A549 (cell line): ENCODE measurements around the gene MYBPHL. TPM values are rescaled to one million over a fixed set of nuclear protein-coding genes. Genes with fewer than 3 reads are reported as not detected.

Source experiments
- ATAC-seq, 2 experiments: fragments of 200-7000 bp in 1 of 2; fragments of >200 bp in 1 of 2; cut with Nextera tagmentation in 1 of 2; cut with Tn5 transposase in 1 of 2; 3 replicates each; pipeline versions ENCODE4 v1.8.0 to v1.9.1; 2018 to 2020; ENCODE audit warnings: mild to moderate bottlenecking in 1 of 2, moderate library complexity in 1 of 2
- CTCF ChIA-PET: fragments of 300-600 bp; sonication (Branson Sonifier 250); formaldehyde crosslinking; extraction: SDS; loops from one replicate; lab custom pipeline; 2021; ENCODE audit warnings: antibody characterized with exemption, inconsistent platforms; lab: Yijun Ruan, JAX
- POLR2A ChIA-PET: fragments of 350-600 bp; formaldehyde crosslinking; extraction: SDS; loops from one replicate; lab custom pipeline; 2021; ENCODE audit warnings: antibody characterized with exemption, inconsistent platforms; lab: Yijun Ruan, JAX
- DNase-seq, 2 experiments: peaks; one replicate each; pipeline versions ENCODE4 v3.0.0 to v3.0.0-alpha.2; 2011 to 2016; ENCODE audit warnings: low read depth in 1 of 2, low spot score in 1 of 2
- FAIRE-seq: peaks from 2 replicates; lab custom pipeline; 2011; peaks lifted over from hg19 to GRCh38; lab: Jason Lieb, UNC
- H3K27ac ChIP-seq, 2 experiments: fragments of >200 bp; sonication (Bioruptor Twin); formaldehyde crosslinking; 3 replicates each; pipeline ENCODE4 v1.5.1; 2016 to 2017
- H3K4me1 ChIP-seq: fragments of >200 bp; sonication (Bioruptor Twin); formaldehyde crosslinking; 3 replicates; pipeline ENCODE4 v1.6.1; 2016
- H3K4me2 ChIP-seq: fragments of >200 bp; sonication (Bioruptor Twin); formaldehyde crosslinking; 3 replicates; pipeline ENCODE4 v1.6.1; 2016
- H3K4me3 ChIP-seq: fragments of >200 bp; sonication (Bioruptor Twin); formaldehyde crosslinking; 3 replicates; pipeline ENCODE4 v1.5.1; 2016
- H3K9me3 ChIP-seq: fragments of >200 bp; sonication (Bioruptor Twin); formaldehyde crosslinking; 3 replicates; pipeline ENCODE4 v1.6.1; 2016
- BCL3 ChIP-seq: fragments of >200 bp; sonication (Bioruptor Twin); formaldehyde crosslinking; IDR thresholded peaks from 3 replicates; pipeline ENCODE4 v1.6.1; 2016
- CBX8 ChIP-seq: fragments of 200-600 bp; sonication (generic); IDR thresholded peaks from 2 replicates; pipeline ENCODE4 v1.6.1; 2016
- CHD2 ChIP-seq: fragments of 150-350 bp; IDR thresholded peaks from 2 replicates; pipeline ENCODE4 v1.6.1; 2014; ENCODE audit warnings: low read length; ENCODE audit not compliant: partially characterized antibody
- EHMT2 ChIP-seq: fragments of 200-600 bp; sonication (generic); IDR thresholded peaks from 2 replicates; pipeline ENCODE4 v1.6.1; 2016; ENCODE audit warnings: antibody characterized with exemption, low read depth, mild to moderate bottlenecking, moderate library complexity
- ELK1 ChIP-seq: fragments of 150-350 bp; IDR thresholded peaks from 2 replicates; pipeline ENCODE4 v1.6.1; 2014; ENCODE audit warnings: low read depth, mild to moderate bottlenecking, low read length
- ESRRA ChIP-seq: fragments of 150-350 bp; IDR thresholded peaks from 2 replicates; pipeline ENCODE4 v1.6.1; 2014; ENCODE audit warnings: mild to moderate bottlenecking, low read length, borderline replicate concordance
- FOSB ChIP-seq: fragments of 250-450 bp; sonication (Bioruptor Pico); IDR thresholded peaks from 2 replicates; pipeline ENCODE4 v1.5.0; 2020; ENCODE audit warnings: mild to moderate bottlenecking, moderate library complexity
- HEYL ChIP-seq: fragments of 250-450 bp; sonication (Bioruptor Pico); IDR thresholded peaks from 2 replicates; pipeline ENCODE4 v1.8.0; 2021; ENCODE audit warnings: mild to moderate bottlenecking, moderate library complexity
- HOXB13 ChIP-seq: fragments of 250-450 bp; sonication (Bioruptor Pico); IDR thresholded peaks from 2 replicates; pipeline ENCODE4 v1.5.0; 2020; ENCODE audit warnings: low read depth, mild to moderate bottlenecking, moderate library complexity
- MAFK ChIP-seq: fragments of 450-650 bp; IDR thresholded peaks from 2 replicates; pipeline ENCODE4 v1.6.1; 2014; ENCODE audit not compliant: partially characterized antibody
- MAZ ChIP-seq: fragments of 150-350 bp; IDR thresholded peaks from 2 replicates; pipeline ENCODE4 v1.6.1; 2014; ENCODE audit warnings: antibody characterized with exemption, low read depth, low read length, borderline replicate concordance
- NPAS2 ChIP-seq: fragments of 250-450 bp; sonication (Bioruptor Pico); IDR thresholded peaks from 2 replicates; pipeline ENCODE4 v1.8.0; 2022; ENCODE audit warnings: mild to moderate bottlenecking, moderate library complexity, borderline replicate concordance
- NR3C1 ChIP-seq: fragments of >200 bp; sonication (Bioruptor Twin); formaldehyde crosslinking; IDR thresholded peaks from 3 replicates; pipeline ENCODE4 v1.6.1; 2017
- POLR2A ChIP-seq: IDR thresholded peaks from 2 replicates; pipeline ENCODE4 v1.6.1; 2012; ENCODE audit warnings: mild to moderate bottlenecking, low read length
- POLR2AphosphoS2 ChIP-seq: conservative IDR thresholded peaks from 2 replicates; pipeline ENCODE4 v1.6.1; 2012; ENCODE audit warnings: low read length, improper control_type of control experiment, inconsistent platforms
- SMC3 ChIP-seq: fragments of >200 bp; sonication (Bioruptor Twin); formaldehyde crosslinking; IDR thresholded peaks from 3 replicates; pipeline ENCODE4 v1.6.1; 2018; ENCODE audit warnings: inconsistent platforms
- TFCP2L1 ChIP-seq: fragments of 250-450 bp; sonication (Bioruptor Pico); IDR thresholded peaks from 2 replicates; pipeline ENCODE4 v1.5.0; 2021; ENCODE audit warnings: mild to moderate bottlenecking
- ZNF302 ChIP-seq: fragments of 250-450 bp; sonication (Bioruptor Pico); IDR thresholded peaks from 2 replicates; pipeline ENCODE4 v1.9.0; 2021; ENCODE audit warnings: inconsistent platforms, mild to moderate bottlenecking, moderate library complexity
- WGBS: methylation state at CpG from one replicate; pipeline ENCODE4 v1.1.6; 2017; ENCODE audit errors: missing lambda C conversion rate; 5-methylcytosine and 5-hydroxymethylcytosine counted together
- polyA plus RNA-seq, 4 experiments: library from polyadenylated mRNA; depleted of rRNA in 3 of 4; stranded (reverse); fragments of >200 nt; fragmentation: RNase III in 1 of 4; extraction: RNeasy Plus Mini Kit Qiagen cat#74134 plus additional on column Dnase treatment in 1 of 4; gene quantifications; 2 replicates in 3 of 4; 3 replicates in 1 of 4; pipeline ENCODE4 v1.2.3, GENCODE V29; 2011 to 2017
- TF ChIP-seq, protein P1 (sequence below): fragments of 200-600 bp; sonication (generic); IDR thresholded peaks from 2 replicates; pipeline ENCODE4 v1.6.1; 2016; ENCODE audit warnings: antibody characterized with exemption, mild to moderate bottlenecking, moderate library complexity

MYBPHL gene
- polyA plus RNA-seq, 2 of the 4 experiments (the other 2 are of a cell fraction), result not detected

DNA sequence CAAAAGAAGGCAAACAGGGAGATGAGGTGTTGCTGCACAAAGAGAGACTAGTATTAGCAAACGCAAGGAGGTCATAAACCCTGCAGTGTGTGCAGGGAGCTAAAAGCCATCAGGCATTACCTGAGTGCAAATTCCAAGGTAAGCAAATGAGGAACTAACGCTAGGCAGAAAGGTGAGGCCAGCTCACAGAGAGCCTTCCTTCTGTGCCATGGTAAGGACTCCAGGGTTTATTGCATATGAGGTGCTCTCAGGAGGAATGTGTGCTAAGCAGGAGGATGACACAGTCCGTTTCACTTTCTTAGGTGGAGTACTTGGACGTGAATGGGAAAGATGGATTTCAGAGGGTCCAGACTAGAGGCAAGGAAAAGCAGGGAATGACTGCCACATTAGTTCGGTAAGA is 44.6 kb upstream of the MYBPHL start:
- WGBS, result 79% methylated on average over 5 of the region's 5 CpGs
- ATAC-seq, result no peak
- ChIA-PET CTCF (interaction anchor here (0.6 kb wide), 1 partner anchor 251 kb away, joined by 4 read pairs; no protein-coding TSS in a partner anchor), POLR2A (no interaction called here)
- DNase-seq, result no peak
- no peaks in the 10 kb centered on the region for H3K4me1 ChIP-seq
- H3K4me2 ChIP-seq, result no peak overlapping the region
- H3K27ac ChIP-seq, result no peak overlapping the region
- FAIRE-seq, result no peak
- no peak for TF ChIP-seq MAFK
- TF ChIP-seq EHMT2, result no peak
- no peak for TF ChIP-seq POLR2A
- TF ChIP-seq NR3C1, result no peak
- no peak for TF ChIP-seq FOSB (CRISPR knock-in tag)
- TF ChIP-seq ESRRA, result no peak
- no peak for TF ChIP-seq POLR2AphosphoS2
- no peak for TF ChIP-seq ELK1
- no peak for TF ChIP-seq HOXB13 (CRISPR knock-in tag)
- no peak for TF ChIP-seq BCL3
- H3K9me3 ChIP-seq, result no peaks in the 10 kb centered on the region
- no peak overlapping the region for H3K4me3 ChIP-seq

DNA sequence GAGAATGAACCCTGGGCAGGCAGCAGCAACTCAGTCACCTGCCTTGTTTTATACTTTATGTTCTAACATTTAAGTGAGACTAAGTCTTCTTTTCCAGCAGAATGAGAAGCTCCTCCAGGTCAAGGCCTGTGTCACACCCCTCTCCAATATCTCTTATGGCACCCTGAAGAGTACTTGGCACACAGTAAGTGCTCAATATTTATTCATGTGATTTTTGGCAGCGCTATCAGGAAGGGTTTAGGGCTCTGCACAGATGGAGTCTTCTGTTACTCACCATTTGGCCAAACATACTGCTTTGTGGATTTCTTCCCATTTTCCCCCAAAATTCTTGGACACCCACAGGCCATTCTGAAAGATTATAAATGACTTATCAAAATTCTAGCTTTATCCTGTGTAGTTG is 43.8 kb upstream of the MYBPHL start:
- no peaks in the 10 kb centered on the region for H3K4me1 ChIP-seq
- no peak overlapping the region for H3K4me2 ChIP-seq
- DNase-seq, result no peak
- POLR2A ChIA-PET, result no interaction called here
- no peak for FAIRE-seq
- H3K9me3 ChIP-seq, result no peaks in the 10 kb centered on the region
- ATAC-seq, result no peak
- 47% methylated on average over 1 of the region's 1 CpG for WGBS
- TF ChIP-seq ELK1, result no peak
- no peak for TF ChIP-seq NPAS2 (CRISPR knock-in tag)
- no peak for TF ChIP-seq CBX8
- no peak for TF ChIP-seq ZNF302 (CRISPR knock-in tag)
- TF ChIP-seq MAZ, result no peak
- TF ChIP-seq, protein P1, sequence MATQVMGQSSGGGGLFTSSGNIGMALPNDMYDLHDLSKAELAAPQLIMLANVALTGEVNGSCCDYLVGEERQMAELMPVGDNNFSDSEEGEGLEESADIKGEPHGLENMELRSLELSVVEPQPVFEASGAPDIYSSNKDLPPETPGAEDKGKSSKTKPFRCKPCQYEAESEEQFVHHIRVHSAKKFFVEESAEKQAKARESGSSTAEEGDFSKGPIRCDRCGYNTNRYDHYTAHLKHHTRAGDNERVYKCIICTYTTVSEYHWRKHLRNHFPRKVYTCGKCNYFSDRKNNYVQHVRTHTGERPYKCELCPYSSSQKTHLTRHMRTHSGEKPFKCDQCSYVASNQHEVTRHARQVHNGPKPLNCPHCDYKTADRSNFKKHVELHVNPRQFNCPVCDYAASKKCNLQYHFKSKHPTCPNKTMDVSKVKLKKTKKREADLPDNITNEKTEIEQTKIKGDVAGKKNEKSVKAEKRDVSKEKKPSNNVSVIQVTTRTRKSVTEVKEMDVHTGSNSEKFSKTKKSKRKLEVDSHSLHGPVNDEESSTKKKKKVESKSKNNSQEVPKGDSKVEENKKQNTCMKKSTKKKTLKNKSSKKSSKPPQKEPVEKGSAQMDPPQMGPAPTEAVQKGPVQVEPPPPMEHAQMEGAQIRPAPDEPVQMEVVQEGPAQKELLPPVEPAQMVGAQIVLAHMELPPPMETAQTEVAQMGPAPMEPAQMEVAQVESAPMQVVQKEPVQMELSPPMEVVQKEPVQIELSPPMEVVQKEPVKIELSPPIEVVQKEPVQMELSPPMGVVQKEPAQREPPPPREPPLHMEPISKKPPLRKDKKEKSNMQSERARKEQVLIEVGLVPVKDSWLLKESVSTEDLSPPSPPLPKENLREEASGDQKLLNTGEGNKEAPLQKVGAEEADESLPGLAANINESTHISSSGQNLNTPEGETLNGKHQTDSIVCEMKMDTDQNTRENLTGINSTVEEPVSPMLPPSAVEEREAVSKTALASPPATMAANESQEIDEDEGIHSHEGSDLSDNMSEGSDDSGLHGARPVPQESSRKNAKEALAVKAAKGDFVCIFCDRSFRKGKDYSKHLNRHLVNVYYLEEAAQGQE, result no peak
- no peak for TF ChIP-seq SMC3
- TF ChIP-seq ESRRA, result no peak
- no peak for TF ChIP-seq CHD2
- no peak for TF ChIP-seq TFCP2L1 (CRISPR knock-in tag)
- TF ChIP-seq HEYL (CRISPR knock-in tag), result no peak
- H3K27ac ChIP-seq, result no peak overlapping the region
- CTCF ChIA-PET, result interaction anchor here (0.5 to 1.0 kb wide), 2 partner anchors 28 to 233 kb away, joined by 3 read pairs; no protein-coding TSS in a partner anchor
- no peak overlapping the region for H3K4me3 ChIP-seq
